Esophagus squamous epithelium (tissue), 5 donors: ENCODE measurements around the gene SENP6. TPM values are rescaled to one million over a fixed set of nuclear protein-coding genes. Genes with fewer than 3 reads are reported as not detected.

Experiments
- DNase-seq: peaks from one replicate; lab custom pipeline; 2025; lab: John Stamatoyannopoulos, UW
- H3K27ac ChIP-seq, 4 donors: fragments of 200-600 bp; sonication (generic); one replicate each; pipeline ENCODE4 v1.5.1; 2016 to 2019; ENCODE audit warnings: mild to moderate bottlenecking in 1 of 4
- H3K27me3 ChIP-seq, 4 donors: fragments of 200-600 bp; sonication (generic); 1 replicate in 3 of 4; 2 replicates in 1 of 4; pipeline versions ENCODE4 v1.5.1 to v1.6.0; 2017 to 2021; ENCODE audit warnings: antibody characterized with exemption in 1 of 4
- H3K36me3 ChIP-seq, 3 donors: fragments of 200-600 bp; sonication (generic); one replicate each; pipeline ENCODE4 v1.5.1; 2016 to 2019
- H3K4me1 ChIP-seq, 3 donors: fragments of 200-600 bp; sonication (generic); one replicate each; pipeline ENCODE4 v1.5.1; 2017 to 2019
- H3K4me3 ChIP-seq, 4 donors: fragments of 200-600 bp; sonication (generic); 1 replicate in 3 of 4; 2 replicates in 1 of 4; pipeline ENCODE4 v1.5.1; 2016 to 2019; ENCODE audit warnings: mild to moderate bottlenecking in 2 of 4, moderate library complexity in 1 of 4
- H3K9me3 ChIP-seq, 3 donors: fragments of 200-600 bp; sonication (generic); one replicate each; pipeline ENCODE4 v1.5.1; 2016 to 2019
- POLR2A ChIP-seq, 4 donors: fragments of 450-650 bp; IDR thresholded peaks; one replicate each; pipeline ENCODE4 v1.6.1; 2017; ENCODE audit warnings: antibody characterized with exemption in 4 of 4, mild to moderate bottlenecking in 4 of 4, moderate library complexity in 3 of 4
- WGBS, 2 donors: methylation state at CpG; one replicate each; pipeline ENCODE4 v1.1.5; 2018; 5-methylcytosine and 5-hydroxymethylcytosine counted together
- intact Hi-C: fragments of 100-400 bp; cut with DNase I; formaldehyde crosslinking; loops from one replicate; pipeline ENCODE4 v1.15.0; 2022
- small RNA-seq, 4 donors: library from RNA; depleted of rRNA; stranded (forward); fragments of <200 nt; gene quantifications; one replicate each; pipeline ENCODE3, GENCODE V24; 2016
- total RNA-seq, 4 donors: library from RNA; depleted of rRNA; stranded (reverse); fragments of >200 nt; gene quantifications; one replicate each; pipeline ENCODE4 v1.1.0, GENCODE V29; 2016
- TF ChIP-seq, protein P1 (sequence below), 6 experiments: fragments of 450-650 bp in 4 of 6; fragments of 200-600 bp in 2 of 6; sonication (generic) in 2 of 6; IDR thresholded peaks; one replicate each; pipeline ENCODE4 v1.5.1; 2016 to 2019; ENCODE audit warnings: antibody characterized with exemption in 6 of 6, mild to moderate bottlenecking in 4 of 6, moderate library complexity in 4 of 6
- donor health status: DM: yes; HTN: yes; CAD: no.

The SENP6 gene
- total RNA-seq, 4 donors from 2014 or later = 45.5 to 104 (median 66.1) TPM

DNA sequence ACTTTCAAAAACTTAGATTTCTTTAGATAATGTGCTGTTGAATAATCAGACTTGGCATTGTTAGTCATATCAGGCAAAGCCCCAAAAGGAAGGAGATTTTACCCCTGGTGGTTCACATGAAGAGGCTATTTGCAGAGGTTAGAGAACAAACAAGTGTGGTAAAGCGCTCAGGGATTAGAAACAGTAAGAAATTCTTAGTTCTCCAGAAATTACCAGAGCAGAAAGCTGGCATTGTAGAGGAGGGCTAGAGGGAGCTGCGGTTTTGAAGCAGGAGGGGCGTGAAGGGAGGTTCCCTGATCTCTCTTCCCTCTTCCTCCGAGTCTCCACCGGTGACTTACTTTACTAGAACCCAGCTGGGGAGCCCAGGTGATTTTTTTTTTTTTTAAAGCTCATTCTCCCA lies 157.5 kb downstream of the SENP6 start:
- no peak for DNase-seq
- Histone ChIP-seq H3K27ac (no peak overlapping the region), H3K27me3 (no peaks in the 10 kb centered on the region), H3K4me1 (no peaks in the 10 kb centered on the region), H3K4me3 (no peak overlapping the region), H3K36me3 (peaks cover 0 to 3% (median 0%) of the 10 kb centered on the region in 3 donors), H3K9me3 (no peaks in the 10 kb centered on the region)
- intact Hi-C loops = no loop called here
- 62 to 69% methylated on average over 5 of the region's 5 CpGs for WGBS, 2 donors
- no peak for TF ChIP-seq POLR2A (IDR thresholded peaks at IDR 0.05)
- TF ChIP-seq, protein P1, sequence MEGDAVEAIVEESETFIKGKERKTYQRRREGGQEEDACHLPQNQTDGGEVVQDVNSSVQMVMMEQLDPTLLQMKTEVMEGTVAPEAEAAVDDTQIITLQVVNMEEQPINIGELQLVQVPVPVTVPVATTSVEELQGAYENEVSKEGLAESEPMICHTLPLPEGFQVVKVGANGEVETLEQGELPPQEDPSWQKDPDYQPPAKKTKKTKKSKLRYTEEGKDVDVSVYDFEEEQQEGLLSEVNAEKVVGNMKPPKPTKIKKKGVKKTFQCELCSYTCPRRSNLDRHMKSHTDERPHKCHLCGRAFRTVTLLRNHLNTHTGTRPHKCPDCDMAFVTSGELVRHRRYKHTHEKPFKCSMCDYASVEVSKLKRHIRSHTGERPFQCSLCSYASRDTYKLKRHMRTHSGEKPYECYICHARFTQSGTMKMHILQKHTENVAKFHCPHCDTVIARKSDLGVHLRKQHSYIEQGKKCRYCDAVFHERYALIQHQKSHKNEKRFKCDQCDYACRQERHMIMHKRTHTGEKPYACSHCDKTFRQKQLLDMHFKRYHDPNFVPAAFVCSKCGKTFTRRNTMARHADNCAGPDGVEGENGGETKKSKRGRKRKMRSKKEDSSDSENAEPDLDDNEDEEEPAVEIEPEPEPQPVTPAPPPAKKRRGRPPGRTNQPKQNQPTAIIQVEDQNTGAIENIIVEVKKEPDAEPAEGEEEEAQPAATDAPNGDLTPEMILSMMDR (IDR thresholded peaks at IDR 0.05) = no peak

- intact Hi-C loops = no loop called here
- H3K4me3 ChIP-seq = no peak overlapping the region
- H3K9me3 ChIP-seq = no peaks in the 10 kb centered on the region
- TF ChIP-seq POLR2A (IDR thresholded peaks at IDR 0.05) = no peak
- TF ChIP-seq, protein P1 (IDR thresholded peaks at IDR 0.05) = no peak
- H3K36me3 ChIP-seq = peaks cover 0 to 9% (median 0%) of the 10 kb centered on the region in 3 donors
- WGBS, 2 donors = 74 to 100% methylated on average over 1 of the region's 1 CpG
- H3K27ac ChIP-seq = no peak overlapping the region
- no peak for DNase-seq
- no peaks in the 10 kb centered on the region for H3K27me3 ChIP-seq
- H3K4me1 ChIP-seq = no peaks in the 10 kb centered on the region
These were observed 158.6 kb downstream of the SENP6 start for GRCh38 chr6:75760320-75760719.

DNA sequence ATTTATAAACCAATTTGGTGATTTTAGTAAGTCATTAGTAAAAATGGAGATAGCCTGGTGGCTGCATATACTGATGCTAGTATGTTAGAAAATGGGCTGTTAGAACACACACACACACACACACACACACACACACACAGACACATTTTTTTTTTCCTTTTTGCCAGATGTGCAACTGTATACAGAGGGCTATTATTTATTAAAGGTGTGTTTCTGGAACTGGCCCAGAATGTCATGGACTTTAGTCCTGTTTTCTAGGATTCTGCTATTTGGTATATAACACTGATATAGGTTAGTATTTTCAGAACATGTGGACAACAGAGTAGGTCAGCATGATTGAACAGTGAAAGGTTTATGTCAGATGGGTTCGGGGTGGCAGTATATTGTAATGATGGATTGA lies 159.8 kb downstream of the SENP6 start:
- Histone ChIP-seq H3K9me3 (no peaks in the 10 kb centered on the region), H3K27me3 (no peaks in the 10 kb centered on the region), H3K4me3 (no peak overlapping the region), H3K36me3 (peaks cover 0 to 17% (median 0%) of the 10 kb centered on the region in 3 donors), H3K27ac (no peak overlapping the region), H3K4me1 (no peaks in the 10 kb centered on the region)
- no peak for DNase-seq
- WGBS, 2 donors = 88 to 100% methylated on average over 1 of the region's 1 CpG
- TF ChIP-seq, protein P1 (IDR thresholded peaks at IDR 0.05) = no peak
- TF ChIP-seq POLR2A (IDR thresholded peaks at IDR 0.05) = no peak
- intact Hi-C loops = no loop called here

- TF ChIP-seq, protein P1 (IDR thresholded peaks at IDR 0.05) = no peak
- TF ChIP-seq POLR2A (IDR thresholded peaks at IDR 0.05) = no peak
- peaks cover 0 to 17% (median 0%) of the 10 kb centered on the region in 3 donors for H3K36me3 ChIP-seq
- H3K27ac ChIP-seq = no peak overlapping the region
- no peaks in the 10 kb centered on the region for H3K9me3 ChIP-seq
- H3K27me3 ChIP-seq = no peaks in the 10 kb centered on the region
- intact Hi-C loops = no loop called here
- H3K4me3 ChIP-seq = no peak overlapping the region
- 90 to 94% methylated on average over 8 of the region's 8 CpGs for WGBS, 2 donors
- H3K4me1 ChIP-seq = no peaks in the 10 kb centered on the region
- DNase-seq = no peak
These were observed 160.4 kb downstream of the SENP6 start for GRCh38 chr6:75762063-75762462.

DNA sequence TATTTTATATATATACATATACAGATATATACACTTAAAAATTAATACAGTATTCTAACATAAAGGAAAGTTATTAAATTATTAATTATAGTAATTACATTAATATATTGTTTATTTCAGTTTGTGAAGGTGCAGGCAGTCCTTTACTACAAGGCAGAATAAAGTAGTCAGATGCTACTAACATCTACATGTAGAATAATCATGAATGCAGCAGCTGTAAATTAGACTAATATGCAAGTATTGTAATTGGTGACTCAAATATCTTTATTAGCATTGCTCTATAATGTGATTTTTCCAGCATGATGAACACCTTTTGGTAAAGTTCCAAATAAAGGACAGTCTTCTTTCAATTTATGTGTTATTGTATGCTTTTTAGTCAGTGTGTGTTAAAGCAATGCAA lies 164.7 kb downstream of the SENP6 start:
- intact Hi-C loops = no loop called here
- H3K27ac ChIP-seq = no peak overlapping the region

More for the DNA sequence above, 164.7 kb downstream of the SENP6 start:
- no peak overlapping the region for H3K4me3 ChIP-seq
- DNase-seq = no peak
- peaks cover 0 to 17% (median 0%) of the 10 kb centered on the region in 3 donors for H3K36me3 ChIP-seq
- H3K27me3 ChIP-seq = no peaks in the 10 kb centered on the region
- no peaks in the 10 kb centered on the region for H3K4me1 ChIP-seq
- no peaks in the 10 kb centered on the region for H3K9me3 ChIP-seq
- TF ChIP-seq POLR2A (IDR thresholded peaks at IDR 0.05) = no peak
- TF ChIP-seq, protein P1 (IDR thresholded peaks at IDR 0.05) = no peak

Small RNA genes within 50 kb of the gene (small RNA-seq; reads per million reads assigned to genes)
- gene RNU6-1016P (0 reads per million in 4 donors), gene RNU6-1338P (0 reads per million in 4 donors), gene RNU6-155P (0 reads per million in 4 donors)

Other genes with a start within 250 kb of the SENP6 start
- 10 to 100 TPM in 1 of 4 donors, 1 to 10 TPM in 1, under 1 TPM in 2; 0.49 to 13.4 (median 2.3) TPM for gene FILIP1, start 108.1 kb upstream of the SENP6 start, total RNA-seq
- 10 to 100 TPM; 22.1 to 37.0 (median 31.5) TPM for gene MYO6, start 147.4 kb downstream of the SENP6 start, total RNA-seq